Measurements from ENCODE around the gene GNAQ. TPM values are rescaled to one million over a fixed set of nuclear protein-coding genes. Genes with fewer than 3 reads are reported as not detected.

GNAQ gene
- total RNA-seq, 1 donor = 53.1 TPM

DNA sequence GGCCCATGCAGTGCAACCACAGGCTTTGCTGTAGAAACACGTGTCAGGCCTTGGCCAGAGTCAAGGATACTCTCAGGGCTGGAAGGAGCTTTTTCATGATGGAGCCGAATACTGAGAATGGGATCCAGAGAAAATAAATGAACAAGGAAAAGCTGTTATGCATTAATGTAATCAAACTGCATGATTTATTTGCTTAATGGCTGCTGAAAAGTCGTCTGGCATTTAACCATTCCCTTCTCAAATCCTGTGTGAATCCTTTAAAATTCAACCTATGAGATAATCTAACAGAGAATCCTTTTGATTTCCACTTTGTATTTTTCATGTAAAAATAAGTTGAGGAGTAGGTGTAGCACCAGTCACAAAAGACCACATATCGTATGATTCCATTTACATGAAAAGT, 359.4 kb downstream of the GNAQ start:
- no peak for TF ChIP-seq CTCF (IDR thresholded peaks at IDR 0.05; ENCODE audit: insufficient read depth, low read depth, low read length)
- no peak for DNase-seq (ENCODE audit: low read depth)
- no peak overlapping the region for H3K4me3 ChIP-seq (ENCODE audit: low read depth, low read length)

DNA sequence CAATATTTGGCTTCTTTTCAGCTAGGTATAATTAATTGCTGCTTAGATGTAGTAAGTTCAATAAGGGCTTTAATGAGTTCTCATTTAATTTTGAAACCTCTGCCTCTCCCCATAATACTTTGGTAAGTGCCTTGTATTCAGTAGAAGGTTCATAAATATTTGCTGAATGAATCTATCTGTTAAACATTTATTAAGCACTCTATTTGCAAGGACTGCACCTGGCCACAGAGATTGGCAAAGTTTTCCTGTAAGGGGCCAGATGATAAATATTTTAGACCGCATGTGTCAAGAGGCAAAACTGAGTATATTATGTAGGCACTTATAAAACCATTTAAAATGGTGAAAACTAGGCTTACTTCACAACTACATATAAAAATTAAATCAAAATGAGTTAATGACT, 364.5 kb downstream of the GNAQ start:
- no peak for TF ChIP-seq CTCF (IDR thresholded peaks at IDR 0.05; ENCODE audit: insufficient read depth, low read depth, low read length)
- no peak overlapping the region for H3K4me3 ChIP-seq (ENCODE audit: low read depth, low read length)
- no peak for DNase-seq (ENCODE audit: low read depth)

Other genes starting within 250 kb of the GNAQ start
- gene CEP78, start 204.3 kb upstream of the GNAQ start, total RNA-seq = 20.0 and 27.6 TPM in 2 replicates

All from fibroblast of villous mesenchyme (primary cell).